Measurements from ENCODE around the gene ZNF493.
A peak's percentile ranks its signal among the peaks of the same experiment; 100 is the strongest.

The ZNF493 gene

DNA sequence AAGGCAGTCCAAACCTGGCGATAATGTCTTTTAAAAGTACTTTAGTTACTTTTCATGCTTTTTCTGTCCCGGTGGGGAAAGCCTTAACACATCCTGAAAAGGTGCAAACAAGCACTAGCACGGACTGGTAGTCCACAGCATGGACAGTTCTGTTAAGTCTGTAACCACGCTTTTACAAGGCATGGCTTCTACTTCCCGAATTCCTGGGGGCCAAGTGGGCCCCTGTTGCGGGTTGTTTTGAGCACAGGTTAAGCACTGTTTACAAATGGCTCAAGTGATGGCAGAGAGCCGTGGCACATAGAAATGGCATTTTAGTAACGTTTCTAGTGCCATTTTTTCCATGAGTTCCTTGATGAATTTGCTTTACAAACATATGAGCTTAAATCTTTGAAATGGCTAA, 37.6 kb downstream of the ZNF493 start:
- TF ChIP-seq GATA1 (IDR thresholded peaks at IDR 0.05; ENCODE audit: low read depth, low read length) (no peak), POLR2A (IDR thresholded peaks at IDR 0.05; ENCODE audit: low read length) (no peak)
- no peak for DNase-seq

DNA sequence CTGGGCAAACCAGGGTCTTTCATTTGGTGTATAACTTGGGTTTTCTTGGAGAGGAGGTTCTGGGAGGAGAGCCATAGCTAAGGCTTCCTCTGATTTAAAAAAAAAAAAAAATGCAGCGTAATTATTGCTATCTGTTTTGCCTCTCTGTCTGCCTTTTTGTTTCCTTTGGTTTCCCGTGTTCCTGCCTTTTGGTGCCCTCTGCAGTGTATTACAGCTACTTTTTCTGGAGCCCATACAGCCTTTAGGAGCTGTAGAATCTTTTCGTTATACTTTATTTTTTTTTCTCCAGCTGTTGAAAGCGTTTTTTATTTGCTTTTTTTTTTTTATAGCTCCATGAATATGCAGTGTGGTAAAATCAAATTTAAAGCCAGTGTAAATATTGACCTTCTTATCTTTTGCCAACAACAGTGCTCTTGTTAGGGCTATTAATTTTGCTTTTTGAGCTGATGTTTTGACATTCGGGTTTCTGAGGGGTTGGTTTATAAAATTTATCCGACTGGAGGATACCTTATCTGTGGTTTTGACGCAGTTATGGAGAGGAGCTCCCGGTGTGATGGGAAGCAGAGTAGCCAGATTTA, 38.1 kb downstream of the ZNF493 start:
- TF ChIP-seq POLR2A (IDR thresholded peaks at IDR 0.05; ENCODE audit: low read length) = no peak
- no peak for TF ChIP-seq GATA1 (IDR thresholded peaks at IDR 0.05; ENCODE audit: low read depth, low read length)
- DNase-seq = no peak

- no peak for DNase-seq
- TF ChIP-seq POLR2A (IDR thresholded peaks at IDR 0.05; ENCODE audit: low read length) = no peak
- no peak for TF ChIP-seq GATA1 (IDR thresholded peaks at IDR 0.05; ENCODE audit: low read depth, low read length)
Measured at GRCh38 chr19:21439201-21439751, 42.3 kb downstream of the ZNF493 start.

- TF ChIP-seq GATA1 (IDR thresholded peaks at IDR 0.05; ENCODE audit: low read depth, low read length) (no peak), POLR2A (IDR thresholded peaks at IDR 0.05; ENCODE audit: low read length) (no peak)
- no peak for DNase-seq
Measured at GRCh38 chr19:21440321-21440720, 43.4 kb downstream of the ZNF493 start.

- TF ChIP-seq POLR2A (IDR thresholded peaks at IDR 0.05; ENCODE audit: low read length) (no peak), GATA1 (IDR thresholded peaks at IDR 0.05; ENCODE audit: low read depth, low read length) (no peak)
- no peak for DNase-seq
Measured at GRCh38 chr19:21451187-21451586, 54.3 kb downstream of the ZNF493 start.

GRCh38 chr19:21454901-21455300, 58.0 kb downstream of the ZNF493 start:
- TF ChIP-seq GATA1 (IDR thresholded peaks at IDR 0.05; ENCODE audit: low read depth, low read length) (no peak), POLR2A (IDR thresholded peaks at IDR 0.05; ENCODE audit: low read length) (no peak)
- no peak for DNase-seq

- no peak for DNase-seq
- TF ChIP-seq GATA1 (IDR thresholded peaks at IDR 0.05; ENCODE audit: low read depth, low read length) (no peak), POLR2A (IDR thresholded peaks at IDR 0.05; ENCODE audit: low read length) (no peak)
Measured at GRCh38 chr19:21460686-21461085, 63.8 kb downstream of the ZNF493 start.

DNA sequence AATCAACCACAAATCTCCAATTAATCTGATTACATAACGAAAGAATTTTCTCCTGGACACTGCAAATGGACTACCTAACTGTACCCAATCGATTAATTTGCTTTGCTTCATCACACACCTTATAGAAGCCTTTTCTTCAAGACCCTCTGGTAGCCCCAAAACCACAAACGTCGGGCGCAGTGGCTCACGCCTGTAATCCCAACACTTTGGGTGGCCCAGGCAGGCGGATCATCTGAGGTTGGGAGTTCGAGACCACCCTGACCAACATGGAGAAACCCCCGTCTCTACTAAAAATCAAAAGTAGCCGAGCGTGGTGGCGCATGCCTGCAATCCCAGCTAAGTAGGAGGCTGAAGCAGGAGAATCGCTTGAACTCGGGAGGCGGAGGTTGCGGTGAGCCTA, 65.6 kb downstream of the ZNF493 start:
- TF ChIP-seq POLR2A (IDR thresholded peaks at IDR 0.05; ENCODE audit: low read length) (no peak), GATA1 (IDR thresholded peaks at IDR 0.05; ENCODE audit: low read depth, low read length) (no peak)
- no peak for DNase-seq

DNA sequence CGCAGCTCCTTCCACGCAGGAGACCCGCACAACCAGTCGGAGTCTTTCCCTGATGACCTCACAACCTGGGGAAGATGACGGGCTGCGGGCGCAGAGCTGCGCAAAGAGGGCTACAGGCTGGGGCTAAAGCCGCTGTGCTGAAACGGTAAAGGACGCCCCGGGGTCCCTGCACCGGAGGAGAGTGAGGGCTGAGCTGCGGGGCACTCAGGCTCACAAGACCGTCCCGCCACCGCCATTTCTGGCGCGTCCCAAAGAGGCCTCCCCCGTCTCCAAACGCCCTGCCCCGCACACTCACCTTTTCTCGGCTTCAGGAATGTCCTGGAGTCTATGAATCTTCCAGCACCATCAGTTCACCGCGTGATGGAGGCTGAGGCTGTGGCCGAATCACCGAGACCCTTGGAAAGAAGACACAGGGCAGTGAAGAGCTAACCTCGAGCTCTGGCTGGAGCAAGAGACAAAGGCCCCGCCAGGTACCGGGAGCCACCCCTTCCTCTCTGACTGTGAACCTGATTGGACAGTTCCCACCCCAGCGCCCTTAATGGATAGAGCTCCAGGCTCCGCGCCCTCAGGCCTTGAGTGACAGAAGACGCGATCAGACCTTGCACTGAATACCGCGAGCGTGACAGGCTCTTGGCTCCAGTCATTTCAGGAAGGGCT, 66.6 kb downstream of the ZNF493 start:
- DNase-seq = no peak
- TF ChIP-seq GATA1 (IDR thresholded peaks at IDR 0.05; ENCODE audit: low read depth, low read length) (no peak), POLR2A (IDR thresholded peaks at IDR 0.05; ENCODE audit: low read length) (no peak)

- no peak for TF ChIP-seq GATA1 (IDR thresholded peaks at IDR 0.05; ENCODE audit: low read depth, low read length)
- no peak for TF ChIP-seq POLR2A (IDR thresholded peaks at IDR 0.05; ENCODE audit: low read length)
- DNase-seq = no peak
Measured at GRCh38 chr19:21466627-21467026, 69.7 kb downstream of the ZNF493 start.

- TF ChIP-seq GATA1 (IDR thresholded peaks at IDR 0.05; ENCODE audit: low read depth, low read length) = no peak
- TF ChIP-seq POLR2A (IDR thresholded peaks at IDR 0.05; ENCODE audit: low read length) = no peak
- no peak for DNase-seq
Measured at GRCh38 chr19:21468791-21469190, 71.9 kb downstream of the ZNF493 start.

DNA sequence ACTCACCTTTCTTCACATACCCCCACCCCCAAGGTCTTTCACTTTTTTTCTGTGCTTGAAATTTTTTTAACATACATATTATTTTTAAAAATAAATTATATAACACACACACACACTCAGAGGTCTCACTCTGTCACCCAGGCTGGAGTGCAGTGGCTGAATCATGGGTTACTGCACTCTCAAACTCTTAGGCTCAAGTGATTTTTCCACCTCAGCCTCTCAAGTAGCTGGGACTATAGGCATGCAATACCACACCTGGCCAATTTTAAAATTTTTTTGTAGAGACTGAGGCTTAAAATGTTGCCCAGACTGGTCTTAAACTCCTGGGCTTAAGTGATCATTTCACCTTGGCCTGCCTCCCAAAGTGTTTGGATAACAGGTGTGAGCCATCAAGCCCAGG, 75.6 kb downstream of the ZNF493 start:
- DNase-seq = no peak
- no peak for TF ChIP-seq GATA1 (IDR thresholded peaks at IDR 0.05; ENCODE audit: low read depth, low read length)
- TF ChIP-seq POLR2A (IDR thresholded peaks at IDR 0.05; ENCODE audit: low read length) = no peak

DNA sequence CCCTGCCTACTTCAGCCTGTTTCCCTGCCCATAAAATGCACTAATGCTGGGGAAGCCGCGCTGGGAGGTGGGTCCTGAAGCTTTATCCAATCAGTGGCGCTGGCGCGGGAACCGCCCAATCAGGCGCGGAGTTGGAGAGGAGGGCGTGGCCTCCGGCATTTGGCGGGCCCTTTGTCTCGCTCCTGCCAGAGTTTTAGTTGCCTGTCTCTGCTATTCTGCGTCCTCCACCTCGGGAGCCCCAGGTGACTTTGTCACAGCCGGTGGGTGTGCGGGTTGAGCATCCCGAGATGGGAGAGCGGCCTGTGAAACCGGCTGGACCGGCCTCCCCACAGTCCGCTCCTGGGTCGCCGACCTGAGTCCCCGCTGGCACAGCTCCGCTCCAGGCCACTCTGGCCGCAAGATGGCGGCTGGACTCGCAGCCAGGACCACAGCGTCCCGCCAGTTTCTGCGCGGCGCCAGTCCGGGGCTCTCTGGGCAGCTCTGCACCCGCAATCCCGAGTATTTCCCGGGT, 77.8 kb downstream of the ZNF493 start:
- DNase-seq = peak; percentile 12 to 16
- TF ChIP-seq POLR2A (IDR thresholded peaks at IDR 0.05; ENCODE audit: low read length) (peak; percentile 43), GATA1 (IDR thresholded peaks at IDR 0.05; ENCODE audit: low read depth, low read length) (no peak)
